Lower leg skin (tissue), 3 donors: Measurements from ENCODE around the gene SGO1.

Experiments
- POLR2A ChIP-seq, 2 donors: fragments of 450-650 bp; IDR thresholded peaks; one replicate each; pipeline ENCODE4 v1.6.1; 2016 to 2017; ENCODE audit warnings: antibody characterized with exemption in 2 of 2, mild to moderate bottlenecking in 1 of 2, moderate library complexity in 1 of 2
- TF ChIP-seq, protein P1 (sequence below), 3 donors: fragments of 450-650 bp; IDR thresholded peaks; one replicate each; pipeline ENCODE4 v1.5.1; 2016; ENCODE audit warnings: antibody characterized with exemption in 3 of 3, mild to moderate bottlenecking in 3 of 3, moderate library complexity in 2 of 3

- TF ChIP-seq, protein P1, sequence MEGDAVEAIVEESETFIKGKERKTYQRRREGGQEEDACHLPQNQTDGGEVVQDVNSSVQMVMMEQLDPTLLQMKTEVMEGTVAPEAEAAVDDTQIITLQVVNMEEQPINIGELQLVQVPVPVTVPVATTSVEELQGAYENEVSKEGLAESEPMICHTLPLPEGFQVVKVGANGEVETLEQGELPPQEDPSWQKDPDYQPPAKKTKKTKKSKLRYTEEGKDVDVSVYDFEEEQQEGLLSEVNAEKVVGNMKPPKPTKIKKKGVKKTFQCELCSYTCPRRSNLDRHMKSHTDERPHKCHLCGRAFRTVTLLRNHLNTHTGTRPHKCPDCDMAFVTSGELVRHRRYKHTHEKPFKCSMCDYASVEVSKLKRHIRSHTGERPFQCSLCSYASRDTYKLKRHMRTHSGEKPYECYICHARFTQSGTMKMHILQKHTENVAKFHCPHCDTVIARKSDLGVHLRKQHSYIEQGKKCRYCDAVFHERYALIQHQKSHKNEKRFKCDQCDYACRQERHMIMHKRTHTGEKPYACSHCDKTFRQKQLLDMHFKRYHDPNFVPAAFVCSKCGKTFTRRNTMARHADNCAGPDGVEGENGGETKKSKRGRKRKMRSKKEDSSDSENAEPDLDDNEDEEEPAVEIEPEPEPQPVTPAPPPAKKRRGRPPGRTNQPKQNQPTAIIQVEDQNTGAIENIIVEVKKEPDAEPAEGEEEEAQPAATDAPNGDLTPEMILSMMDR (IDR thresholded peaks at IDR 0.05): no peak
- TF ChIP-seq POLR2A (IDR thresholded peaks at IDR 0.05): no peak
Observed at GRCh38 chr3:20143519-20143918, 42.5 kb downstream of the SGO1 start.
